Measurements from ENCODE around the gene ITGA2. TPM values are rescaled to one million over a fixed set of nuclear protein-coding genes. Genes with fewer than 3 reads are reported as not detected.

The ITGA2 gene
- total and polyA plus RNA-seq, 2 of the 8 experiments (the other 6 are each of a cell fraction or from before 2014, with no cell fraction given) = 1.4 to 7.7 TPM

DNA sequence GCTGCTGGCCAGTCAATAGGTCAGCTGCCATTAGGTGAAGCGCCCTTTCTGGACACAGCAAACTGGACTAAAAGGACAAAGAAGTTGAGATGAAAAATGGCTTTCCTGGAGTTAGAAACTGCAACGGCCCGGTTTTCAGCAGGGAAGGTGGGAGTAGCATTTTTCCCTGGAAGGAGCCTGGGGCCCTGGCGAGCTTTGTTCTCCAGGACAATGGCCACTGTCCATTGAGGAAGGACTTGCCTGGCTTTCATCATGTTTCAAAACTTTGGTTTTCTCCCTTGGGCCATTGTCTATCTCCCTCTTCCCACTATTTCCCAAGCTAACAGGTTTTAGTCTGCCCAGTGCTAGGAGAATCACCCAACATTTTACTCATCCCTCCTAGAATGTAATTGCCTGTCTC, 64.2 kb downstream of the ITGA2 start (continued):
- TF ChIP-seq, protein P1, sequence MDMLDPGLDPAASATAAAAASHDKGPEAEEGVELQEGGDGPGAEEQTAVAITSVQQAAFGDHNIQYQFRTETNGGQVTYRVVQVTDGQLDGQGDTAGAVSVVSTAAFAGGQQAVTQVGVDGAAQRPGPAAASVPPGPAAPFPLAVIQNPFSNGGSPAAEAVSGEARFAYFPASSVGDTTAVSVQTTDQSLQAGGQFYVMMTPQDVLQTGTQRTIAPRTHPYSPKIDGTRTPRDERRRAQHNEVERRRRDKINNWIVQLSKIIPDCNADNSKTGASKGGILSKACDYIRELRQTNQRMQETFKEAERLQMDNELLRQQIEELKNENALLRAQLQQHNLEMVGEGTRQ (IDR thresholded peaks at IDR 0.05; ENCODE audit: low read length) = no peak
- TF ChIP-seq SIN3A (conservative IDR thresholded peaks at IDR 0.05 in 1 of 2, IDR thresholded peaks at IDR 0.05 in 1 of 2; ENCODE audit: low read depth in 1 of 2, low read length in 2 of 2) (no peak), CREB1 (IDR thresholded peaks at IDR 0.05) (no peak)

Measured in H1 (cell line).